Measurements from ENCODE around the gene DUSP6. TPM values are rescaled to one million over a fixed set of nuclear protein-coding genes. Genes with fewer than 3 reads are reported as not detected.

The DUSP6 gene
- polyA plus RNA-seq, 2 of the 4 experiments (the other 2 are of a cell fraction): 3.8 to 27.0 TPM

DNA sequence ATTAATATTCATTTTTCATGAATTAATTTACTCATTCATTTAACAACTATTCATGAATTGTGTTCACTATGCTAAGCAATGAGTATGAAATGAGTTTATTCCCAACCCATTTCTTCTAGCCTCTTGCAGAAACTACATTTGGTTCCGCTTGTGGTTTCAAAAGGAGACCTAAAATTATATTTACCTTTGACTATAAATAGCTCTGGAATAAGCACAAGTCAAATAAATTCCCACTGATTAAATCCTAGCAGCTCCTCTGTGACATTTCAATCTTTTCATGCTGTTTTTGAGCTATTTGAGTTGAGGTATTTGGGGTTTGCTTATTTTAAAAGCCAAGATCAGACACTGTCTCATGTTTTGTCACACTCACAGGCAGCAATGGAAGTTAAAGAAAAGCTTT lies 46.9 kb downstream of the DUSP6 start (continued):
- TF ChIP-seq ZNF302 (CRISPR knock-in tag; IDR thresholded peaks at IDR 0.05): no peak
- TF ChIP-seq MAFK (IDR thresholded peaks at IDR 0.05; ENCODE audit: partially characterized antibody): no peak
- TF ChIP-seq, protein P1, sequence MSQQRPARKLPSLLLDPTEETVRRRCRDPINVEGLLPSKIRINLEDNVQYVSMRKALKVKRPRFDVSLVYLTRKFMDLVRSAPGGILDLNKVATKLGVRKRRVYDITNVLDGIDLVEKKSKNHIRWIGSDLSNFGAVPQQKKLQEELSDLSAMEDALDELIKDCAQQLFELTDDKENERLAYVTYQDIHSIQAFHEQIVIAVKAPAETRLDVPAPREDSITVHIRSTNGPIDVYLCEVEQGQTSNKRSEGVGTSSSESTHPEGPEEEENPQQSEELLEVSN (IDR thresholded peaks at IDR 0.05; ENCODE audit: borderline replicate concordance, low read depth): no peak
- TF ChIP-seq HOXB5 (CRISPR knock-in tag; IDR thresholded peaks at IDR 0.05): no peak

DNA sequence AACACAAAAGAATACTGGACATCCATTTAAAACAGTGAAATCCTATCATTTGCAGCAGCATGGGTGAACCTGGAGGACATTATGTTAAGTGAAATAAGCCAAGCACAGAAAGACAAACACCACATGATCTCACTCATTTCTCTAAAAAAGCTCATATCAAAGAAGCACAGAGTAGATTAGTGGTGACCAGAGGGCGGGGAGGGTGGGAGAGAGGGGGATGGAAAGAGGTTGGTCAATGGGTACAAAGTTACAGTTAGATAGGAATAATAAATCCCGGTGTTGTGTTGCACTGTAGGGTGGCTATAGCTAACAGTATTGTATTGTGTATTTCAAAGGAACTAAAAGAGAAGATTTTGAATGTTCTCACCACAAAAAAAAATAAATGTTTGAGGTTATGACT lies 52.4 kb downstream of the DUSP6 start:
- 0% methylated on average over 2 of the region's 2 CpGs for WGBS (ENCODE audit: missing lambda C conversion rate)
- DNase-seq (ENCODE audit: low read depth in 1 of 2, low spot score in 1 of 2) (no peak), ATAC-seq (no peak), FAIRE-seq (no peak)
- ChIA-PET CTCF (no interaction called here), POLR2A (no interaction called here)
- H3K4me1 ChIP-seq: no peaks in the 10 kb centered on the region
- no peaks in the 10 kb centered on the region for H3K9me3 ChIP-seq
- no peak for TF ChIP-seq EHMT2 (IDR thresholded peaks at IDR 0.05; ENCODE audit: low read depth)
- no peak for TF ChIP-seq POLR2A (IDR thresholded peaks at IDR 0.05; ENCODE audit: low read length)
- no peak for TF ChIP-seq MAZ (IDR thresholded peaks at IDR 0.05; ENCODE audit: borderline replicate concordance, low read depth, low read length)
- no peak overlapping the region for H3K4me2 ChIP-seq
- no peak overlapping the region for H3K4me3 ChIP-seq
- no peak overlapping the region for H3K27ac ChIP-seq

DNA sequence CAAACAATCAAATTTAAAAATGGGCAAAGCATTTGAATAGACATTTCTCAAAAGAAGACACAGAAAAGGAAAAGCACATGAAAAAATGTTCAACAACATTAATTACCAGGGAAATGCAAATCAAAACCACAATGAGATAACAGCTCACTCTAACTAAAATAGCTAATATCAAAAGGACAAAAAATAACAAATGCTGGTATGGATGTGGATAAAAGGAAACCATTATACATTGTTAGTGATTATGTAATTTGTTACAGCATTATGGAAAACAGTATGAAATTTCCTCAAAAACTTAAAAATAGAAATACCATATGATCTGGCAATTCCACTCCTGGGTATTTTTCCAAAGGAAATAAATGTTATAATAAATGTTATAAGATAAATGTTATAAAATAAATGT lies 52.9 kb downstream of the DUSP6 start:
- ATAC-seq (no peak), FAIRE-seq (no peak), DNase-seq (ENCODE audit: low read depth in 1 of 2, low spot score in 1 of 2) (no peak)
- Histone ChIP-seq H3K4me3 (no peak overlapping the region), H3K4me2 (no peak overlapping the region), H3K4me1 (no peaks in the 10 kb centered on the region), H3K27ac (no peak overlapping the region), H3K9me3 (no peaks in the 10 kb centered on the region)
- ChIA-PET CTCF (interaction anchor here (1.3 kb wide), 1 partner anchor 10 kb away, joined by 3 read pairs; no protein-coding TSS in a partner anchor), POLR2A (no interaction called here)
- TF ChIP-seq TFCP2L1 (CRISPR knock-in tag; IDR thresholded peaks at IDR 0.05) (no peak), KDM5A (IDR thresholded peaks at IDR 0.05) (no peak), CHD2 (IDR thresholded peaks at IDR 0.05; ENCODE audit: low read length, partially characterized antibody) (no peak), CBX8 (IDR thresholded peaks at IDR 0.05) (no peak), HEYL (CRISPR knock-in tag; IDR thresholded peaks at IDR 0.05) (no peak), NFE2L2 (conservative IDR thresholded peaks at IDR 0.05; ENCODE audit: low read length) (no peak)
- TF ChIP-seq, protein P2, sequence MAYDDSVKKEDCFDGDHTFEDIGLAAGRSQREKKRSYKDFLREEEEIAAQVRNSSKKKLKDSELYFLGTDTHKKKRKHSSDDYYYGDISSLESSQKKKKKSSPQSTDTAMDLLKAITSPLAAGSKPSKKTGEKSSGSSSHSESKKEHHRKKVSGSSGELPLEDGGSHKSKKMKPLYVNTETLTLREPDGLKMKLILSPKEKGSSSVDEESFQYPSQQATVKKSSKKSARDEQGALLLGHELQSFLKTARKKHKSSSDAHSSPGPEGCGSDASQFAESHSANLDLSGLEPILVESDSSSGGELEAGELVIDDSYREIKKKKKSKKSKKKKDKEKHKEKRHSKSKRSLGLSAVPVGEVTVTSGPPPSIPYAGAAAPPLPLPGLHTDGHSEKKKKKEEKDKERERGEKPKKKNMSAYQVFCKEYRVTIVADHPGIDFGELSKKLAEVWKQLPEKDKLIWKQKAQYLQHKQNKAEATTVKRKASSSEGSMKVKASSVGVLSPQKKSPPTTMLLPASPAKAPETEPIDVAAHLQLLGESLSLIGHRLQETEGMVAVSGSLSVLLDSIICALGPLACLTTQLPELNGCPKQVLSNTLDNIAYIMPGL (CRISPR knock-in tag; IDR thresholded peaks at IDR 0.05; ENCODE audit: borderline replicate concordance): no peak

Small RNAs within 50 kb of the gene (small RNA-seq; reads per million reads assigned to genes)
- gene MRPS6P4: 0 reads per million in 6 experiments

Other genes with a start within 250 kb of the DUSP6 start
- gene GALNT4, start 172.3 kb upstream of the DUSP6 start, polyA plus RNA-seq (2011; rRNA removed): 12.6 and 14.3 TPM in 2 replicates
- gene GALNT4, start 172.3 kb upstream of the DUSP6 start, polyA plus RNA-seq (2017; fragmentation: RNase III; extraction: RNeasy Plus Mini Kit Qiagen cat#74134 plus additional on column Dnase treatment): 3.8 to 5.9 TPM (median 5.5 TPM) in 3 replicates
- gene POC1B, start 173.5 kb upstream of the DUSP6 start, polyA plus RNA-seq (2011; rRNA removed): 36.6 and 38.6 TPM in 2 replicates
- gene POC1B, start 173.5 kb upstream of the DUSP6 start, polyA plus RNA-seq (2017; fragmentation: RNase III; extraction: RNeasy Plus Mini Kit Qiagen cat#74134 plus additional on column Dnase treatment): 9.1 to 11.9 TPM (median 10.8 TPM) in 3 replicates